IPS-NIHi7 (cell line): ENCODE data around the gene GNB1.
"Not testable (repeated sequence)": the region's sequence is repeated elsewhere in the genome, so short reads cannot be mapped to it uniquely, and the experiment has no call there.

ENCODE experiments used
- DNase-seq: peaks from one replicate; pipeline ENCODE4 v3.0.0; 2012; ENCODE audit warnings: mixed read lengths; ENCODE audit errors: extremely low spot score

GNB1 gene

DNA sequence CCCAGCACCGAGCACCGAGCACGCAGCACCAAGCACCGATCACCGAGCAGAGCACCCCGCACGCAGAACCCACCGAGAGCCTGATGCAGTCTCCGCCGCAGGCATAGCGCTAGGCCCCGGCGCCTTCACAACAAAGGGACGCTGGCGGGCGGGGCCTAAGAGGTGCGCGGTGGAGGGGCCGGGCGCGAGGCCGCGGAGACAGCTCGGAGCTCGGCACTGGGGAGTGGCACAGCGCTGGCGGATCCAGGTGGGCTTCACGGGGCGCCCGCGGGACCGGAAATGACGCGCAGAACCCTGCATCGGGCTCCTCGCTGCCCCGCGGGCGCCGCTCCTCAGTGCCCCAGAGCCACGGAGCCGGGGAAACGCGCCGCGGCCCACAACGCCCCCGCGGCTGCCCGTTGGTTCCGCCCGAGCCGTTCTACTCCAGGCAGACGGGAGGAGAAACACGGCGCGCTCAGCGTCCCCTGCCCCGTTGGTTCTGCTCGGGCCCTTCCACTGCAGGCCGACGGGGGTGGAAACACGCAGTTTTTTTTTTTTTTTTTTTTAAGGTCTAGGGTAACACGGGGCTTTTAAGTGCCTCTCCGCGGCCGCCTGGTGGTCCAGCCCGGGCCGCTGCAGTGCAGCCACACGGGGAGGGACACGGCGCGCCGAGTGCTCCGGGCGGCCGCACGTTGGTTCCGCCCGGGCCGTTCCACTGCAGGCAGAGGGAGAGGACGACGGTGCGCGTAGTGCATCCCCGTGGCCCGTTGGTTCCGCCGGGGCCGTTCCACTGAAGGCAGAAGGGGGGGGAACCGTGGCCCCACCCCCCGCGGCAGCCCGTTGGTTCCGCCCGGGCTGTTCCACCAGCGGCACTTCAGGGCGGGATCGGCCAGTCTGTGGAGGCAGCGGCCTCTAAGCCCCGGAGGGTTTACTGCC, 145.0 kb downstream of the GNB1 start:
- not testable (repeated sequence) for DNase-seq

DNA sequence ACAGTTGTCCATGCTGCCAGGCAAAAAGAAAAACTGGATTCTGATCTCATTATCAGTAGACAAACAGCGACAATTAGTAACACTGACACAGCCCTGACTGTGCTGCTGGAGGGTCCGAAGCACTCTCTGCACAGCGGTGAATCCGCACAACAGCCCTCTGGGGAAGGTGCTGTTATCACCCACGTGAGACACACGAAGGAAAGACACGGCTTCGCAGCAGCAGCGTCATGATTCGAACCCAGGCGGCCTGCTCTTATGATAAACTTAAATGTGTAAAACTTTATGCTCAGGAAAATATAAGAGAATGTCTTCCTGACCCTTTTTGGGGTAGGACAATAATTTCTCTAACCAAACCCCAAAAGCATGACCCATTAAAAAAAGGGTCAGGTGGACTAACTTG, 148.4 kb downstream of the GNB1 start:
- DNase-seq = not testable (repeated sequence)

- not testable (repeated sequence) for DNase-seq
These were observed 149.9 kb downstream of the GNB1 start for GRCh38 chr1:1741013-1741412.

- DNase-seq = not testable (repeated sequence)
These were observed 152.0 kb downstream of the GNB1 start for GRCh38 chr1:1738799-1739337.

DNA sequence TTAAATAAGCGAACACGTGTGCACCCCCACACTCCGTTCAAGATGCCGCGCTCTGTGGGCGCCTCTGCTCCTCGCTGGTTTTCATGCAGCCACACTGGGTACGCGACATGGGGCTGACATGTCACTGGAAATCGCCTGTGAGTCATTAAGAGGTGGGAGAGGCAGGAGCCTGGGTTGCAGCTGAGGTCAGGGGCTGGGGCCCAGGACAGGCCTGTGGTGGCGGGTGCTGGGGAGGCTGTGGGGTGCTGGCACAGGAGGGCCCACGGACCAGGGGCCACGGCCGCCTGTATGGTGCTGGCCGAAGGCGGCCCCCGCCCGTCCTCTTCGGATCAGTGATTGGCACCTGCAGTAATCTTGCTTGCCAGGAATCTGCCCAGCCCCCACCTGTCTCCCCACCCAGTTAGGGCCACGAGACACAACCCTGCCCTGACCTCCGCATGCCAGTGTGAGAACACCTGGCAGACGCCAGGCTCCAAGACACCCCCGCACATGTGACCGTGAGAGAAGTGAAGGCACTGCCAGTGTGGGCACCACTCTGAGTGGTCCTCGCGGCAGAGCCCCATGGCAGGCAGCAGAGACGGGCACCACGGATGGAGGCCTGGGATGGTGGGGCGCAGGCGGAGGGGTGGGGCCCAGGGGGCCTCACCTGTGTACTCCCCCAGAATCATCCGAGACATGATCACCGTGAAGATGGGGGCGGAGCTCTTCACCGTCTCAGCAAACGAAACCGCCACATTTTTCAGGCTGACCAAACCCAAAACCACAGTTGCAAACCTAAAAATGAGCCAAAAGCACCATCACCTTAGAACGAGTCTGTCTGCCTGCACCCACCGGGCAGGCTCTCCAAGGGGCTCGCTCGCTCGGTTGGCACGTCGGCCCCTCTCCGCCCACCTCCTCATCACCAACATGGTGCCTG, 153.0 kb downstream of the GNB1 start:
- not testable (repeated sequence) for DNase-seq
